NCI-H345 treated with DMSO at 0.1 percent for 48 hours (cell line): Measurements from ENCODE around the gene TMEM144.

ENCODE experiments used
- DNase-seq: peaks from one replicate; lab custom pipeline; 2025; ENCODE audit not compliant: unreplicated experiment; lab: John Stamatoyannopoulos, UW

Gene TMEM144

GRCh38 chr4:158209825-158210807 is at the start of gene TMEM144:
Gene TMEM144 (plus strand): TSS chr4:158210486. CDS start chr4:158212668, 2,182 bp downstream.
- no peak for DNase-seq

GRCh38 chr4:158161551-158162354 is 48.5 kb upstream of the TMEM144 start:
- DNase-seq, result no peak

- no peak for DNase-seq
Observed at GRCh38 chr4:158162631-158163030, 47.7 kb upstream of the TMEM144 start.

- DNase-seq, result no peak
Observed at GRCh38 chr4:158163941-158164767, 46.1 kb upstream of the TMEM144 start.

GRCh38 chr4:158164768-158165213 is 45.5 kb upstream of the TMEM144 start:
- no peak for DNase-seq

- no peak for DNase-seq
Observed at GRCh38 chr4:158166701-158167100, 43.6 kb upstream of the TMEM144 start.

GRCh38 chr4:158168606-158169005 is 41.7 kb upstream of the TMEM144 start:
- no peak for DNase-seq

GRCh38 chr4:158169506-158169905 is 40.8 kb upstream of the TMEM144 start:
- no peak for DNase-seq

GRCh38 chr4:158169931-158170690 is 40.2 kb upstream of the TMEM144 start:
- no peak for DNase-seq

GRCh38 chr4:158170691-158171561 is 39.4 kb upstream of the TMEM144 start:
- no peak for DNase-seq

GRCh38 chr4:158172261-158173258 is 37.7 kb upstream of the TMEM144 start, which contains the start of gene GASK1B:
Gene GASK1B (minus strand): TSS chr4:158173025. CDS start chr4:158171375, 1,650 bp downstream.
- peak; percentile 15 for DNase-seq

- no peak for DNase-seq
Observed at GRCh38 chr4:158176108-158176507, 34.2 kb upstream of the TMEM144 start.

- no peak for DNase-seq
Observed at GRCh38 chr4:158176776-158177175, 33.5 kb upstream of the TMEM144 start.

- DNase-seq, result no peak
Observed at GRCh38 chr4:158179465-158179864, 30.8 kb upstream of the TMEM144 start.

GRCh38 chr4:158181906-158182305 is 28.4 kb upstream of the TMEM144 start:
- DNase-seq, result no peak

- no peak for DNase-seq
Observed at GRCh38 chr4:158182736-158183135, 27.6 kb upstream of the TMEM144 start.

- no peak for DNase-seq
Observed at GRCh38 chr4:158186815-158187214, 23.5 kb upstream of the TMEM144 start.

- DNase-seq, result no peak
Observed at GRCh38 chr4:158189422-158189821, 20.9 kb upstream of the TMEM144 start.
